AG09319 (cell line): ENCODE measurements around the gene RAD51B.

ENCODE experiments used
- DNase-seq: peaks from one replicate; pipeline ENCODE4 v3.0.0-alpha.2; 2010; ENCODE audit warnings: low read depth; ENCODE audit errors: extremely low read depth
- CTCF ChIP-seq: IDR thresholded peaks from 2 replicates; pipeline ENCODE4 v1.5.1; 2011; ENCODE audit warnings: low read depth, mild to moderate bottlenecking, inconsistent platforms, low read length, moderate library complexity

Gene RAD51B

GRCh38 chr14:68630611-68631393 lies 811.2 kb downstream of the RAD51B start:
- TF ChIP-seq CTCF, result no peak
- no peak for DNase-seq

GRCh38 chr14:68631394-68632053 lies 811.9 kb downstream of the RAD51B start:
- no peak for DNase-seq
- TF ChIP-seq CTCF, result no peak

- no peak for TF ChIP-seq CTCF
- no peak for DNase-seq
Measured at GRCh38 chr14:68632054-68632895, 812.7 kb downstream of the RAD51B start.

- no peak for DNase-seq
Measured at GRCh38 chr14:68633131-68633991, 813.8 kb downstream of the RAD51B start.

GRCh38 chr14:68634332-68634731 lies 814.8 kb downstream of the RAD51B start:
- TF ChIP-seq CTCF, result no peak
- DNase-seq, result no peak

More at GRCh38 chr14:68633131-68633991, 813.8 kb downstream of the RAD51B start:
- TF ChIP-seq CTCF, result no peak

GRCh38 chr14:68634874-68635595 lies 815.5 kb downstream of the RAD51B start:
- no peak for DNase-seq
- no peak for TF ChIP-seq CTCF
